Inferior parietal cortex (tissue), 1 donor: ENCODE results near the gene CCNL2.
A peak's percentile ranks its signal among the peaks of the same experiment; 100 is the strongest.
"Not testable (repeated sequence)": the region's sequence is repeated elsewhere in the genome, so short reads cannot be mapped to it uniquely, and the experiment has no call there.

Experiments
- DNase-seq: peaks from one replicate; pipeline ENCODE4 v3.0.0-alpha.2; 2016; ENCODE audit errors: extremely low spot score

The CCNL2 gene

DNA sequence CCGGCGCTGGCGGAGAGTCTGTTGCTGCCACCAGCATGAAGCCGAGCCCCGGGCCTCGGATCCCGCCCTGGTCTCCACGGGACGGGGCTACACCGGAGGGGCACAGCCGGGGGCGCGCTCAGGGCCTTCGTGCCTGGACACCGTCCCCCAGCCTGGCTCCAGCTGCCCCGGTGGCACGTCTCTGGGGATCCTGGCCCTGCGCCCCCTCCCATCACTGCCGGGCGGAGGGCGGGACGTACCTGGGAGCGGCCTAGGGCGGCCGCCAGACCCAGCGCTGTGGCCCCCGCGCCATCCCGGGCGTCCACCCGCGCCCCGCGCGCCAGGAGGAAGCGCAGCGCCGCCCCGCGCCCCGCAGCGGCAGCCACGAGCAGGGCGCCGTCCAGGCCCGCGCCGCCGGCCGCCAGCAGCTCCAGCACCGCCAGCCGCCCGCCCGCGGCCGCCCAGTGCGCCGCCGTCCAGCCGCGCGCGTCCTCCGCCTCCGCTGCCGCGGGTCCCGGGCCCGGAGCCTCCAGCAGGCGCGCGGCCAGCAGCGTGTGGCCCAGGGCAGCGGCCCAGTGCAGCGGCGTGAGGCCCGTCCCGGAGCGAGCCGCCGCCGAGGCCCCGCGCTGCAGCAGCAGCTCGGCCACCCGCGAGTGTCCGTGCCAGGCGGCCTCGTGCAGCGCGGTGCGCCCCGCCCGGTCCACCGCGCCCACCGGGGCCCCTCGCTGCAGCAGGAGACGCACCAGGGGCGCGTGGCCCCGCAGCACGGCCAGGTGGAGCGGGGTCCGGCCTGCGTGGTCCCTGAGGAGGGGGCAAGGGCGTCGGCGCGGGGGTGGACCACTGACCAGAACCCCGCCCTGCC lies 20.9 kb upstream of the CCNL2 start:
- no peak for DNase-seq

DNA sequence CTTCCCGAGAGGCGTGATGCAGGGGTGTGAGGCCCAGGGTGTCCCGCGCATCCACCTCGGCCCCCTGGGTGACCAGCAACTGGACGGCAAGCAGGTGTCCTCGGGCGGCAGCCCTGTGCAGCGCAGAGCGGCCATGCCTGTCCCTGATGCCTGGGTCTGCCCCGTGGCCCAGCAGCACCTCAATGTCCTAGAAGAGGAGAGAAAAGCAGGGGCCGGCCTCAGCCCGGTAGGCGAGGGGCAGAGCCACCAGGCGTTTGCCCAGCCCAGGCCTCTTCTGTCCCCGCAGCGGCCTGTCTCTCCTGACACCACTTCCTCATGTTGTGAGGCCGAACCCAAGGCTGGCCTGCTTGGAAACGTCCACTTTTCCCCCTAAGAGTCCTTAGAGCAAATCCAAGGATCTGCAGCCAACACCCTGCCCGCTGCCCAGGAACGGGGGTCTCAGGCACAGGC lies 20.3 kb upstream of the CCNL2 start:
- no peak for DNase-seq

DNA sequence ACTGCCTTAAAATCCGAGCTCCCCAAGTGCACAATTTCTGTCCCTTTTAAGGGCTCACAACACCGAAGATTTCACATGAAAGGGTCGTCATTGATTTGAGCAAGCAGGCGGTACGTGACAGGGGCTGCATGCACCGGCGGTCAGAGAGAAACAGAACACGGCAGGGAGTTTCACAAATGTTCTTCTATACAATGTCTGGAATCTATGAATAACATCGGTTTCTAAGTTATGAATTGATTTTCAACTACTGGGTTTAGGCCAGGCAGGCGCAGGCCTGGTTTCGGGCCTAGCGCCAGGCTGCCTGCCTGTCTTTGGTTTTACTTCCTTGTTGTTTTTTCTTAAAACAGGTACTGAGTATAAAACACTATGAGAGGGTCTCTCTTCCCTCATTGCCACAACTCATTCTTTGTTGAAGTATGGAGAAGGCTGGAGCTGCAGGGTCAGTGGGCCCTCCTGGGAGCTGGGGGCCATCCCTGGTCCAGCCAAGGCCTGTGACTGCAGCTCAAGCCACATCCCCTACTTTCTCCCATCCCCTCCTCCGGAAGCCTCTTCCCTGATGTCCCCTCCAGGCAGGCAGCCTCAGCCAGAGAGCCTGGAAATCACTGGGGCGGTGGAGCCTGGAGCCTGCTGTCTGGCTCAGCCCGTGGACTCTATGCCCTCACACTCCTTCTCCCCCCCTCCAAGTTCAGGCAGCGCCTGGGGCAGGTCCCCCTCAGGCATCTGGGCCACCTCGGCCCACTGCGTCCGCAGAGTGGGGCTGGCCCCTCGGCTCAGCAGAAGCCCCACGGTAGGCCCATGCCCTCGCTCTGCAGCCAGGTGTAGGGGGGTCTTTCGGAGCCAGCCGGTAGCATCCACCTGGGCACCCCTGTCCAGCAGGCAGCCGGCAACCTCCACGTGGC lies 19.6 kb upstream of the CCNL2 start:
- no peak for DNase-seq

DNA sequence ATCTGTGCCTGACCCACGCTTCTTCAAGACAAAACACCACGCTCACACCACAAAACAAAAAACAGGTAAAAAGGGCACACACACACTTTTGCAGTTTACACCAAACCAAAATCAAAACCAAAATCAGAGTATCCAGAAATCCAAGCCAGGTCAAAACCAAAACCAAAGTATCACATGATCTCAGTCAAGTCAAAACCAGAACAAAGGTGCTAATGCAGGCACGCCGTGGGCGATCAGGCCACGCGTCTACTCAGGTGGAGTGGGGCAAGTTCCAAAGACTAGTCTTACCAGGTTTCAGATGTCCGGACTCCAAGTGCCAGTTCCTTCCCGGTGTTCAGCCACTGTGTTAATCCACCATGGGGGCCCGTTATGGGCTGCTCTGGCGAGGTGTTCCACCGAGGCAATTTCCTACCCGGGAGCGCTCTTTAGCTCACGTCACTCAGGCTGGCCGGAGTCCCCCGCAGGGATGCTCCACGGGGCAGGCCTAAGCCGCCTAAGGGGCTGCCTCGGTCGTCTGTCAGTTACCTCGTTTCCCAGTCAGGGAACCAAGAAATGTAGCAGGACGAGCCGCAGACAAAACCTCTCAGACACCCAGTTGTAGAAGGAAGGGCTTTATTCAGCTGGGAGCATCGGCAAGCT lies 18.8 kb upstream of the CCNL2 start:
- not testable (repeated sequence) for DNase-seq

DNA sequence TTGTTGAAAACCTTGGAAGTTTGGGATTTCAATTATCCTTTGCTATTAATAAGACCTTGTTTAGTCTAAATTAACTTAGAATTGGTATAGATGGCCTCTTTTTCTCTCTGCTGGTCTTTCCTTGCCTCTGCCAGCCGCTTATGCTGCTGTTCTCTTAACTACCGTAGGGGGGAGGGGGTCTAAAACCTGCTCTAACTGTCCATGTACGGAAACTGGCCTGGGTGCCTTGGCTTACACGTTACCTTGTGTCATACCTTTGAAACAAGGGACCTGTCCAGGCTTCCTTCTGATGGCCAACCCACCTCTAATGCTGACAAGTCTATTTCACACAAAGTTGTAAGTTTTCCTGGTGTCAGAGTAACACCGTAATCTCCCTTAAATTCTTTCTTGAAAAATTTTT lies 18.3 kb upstream of the CCNL2 start:
- not testable (repeated sequence) for DNase-seq

DNA sequence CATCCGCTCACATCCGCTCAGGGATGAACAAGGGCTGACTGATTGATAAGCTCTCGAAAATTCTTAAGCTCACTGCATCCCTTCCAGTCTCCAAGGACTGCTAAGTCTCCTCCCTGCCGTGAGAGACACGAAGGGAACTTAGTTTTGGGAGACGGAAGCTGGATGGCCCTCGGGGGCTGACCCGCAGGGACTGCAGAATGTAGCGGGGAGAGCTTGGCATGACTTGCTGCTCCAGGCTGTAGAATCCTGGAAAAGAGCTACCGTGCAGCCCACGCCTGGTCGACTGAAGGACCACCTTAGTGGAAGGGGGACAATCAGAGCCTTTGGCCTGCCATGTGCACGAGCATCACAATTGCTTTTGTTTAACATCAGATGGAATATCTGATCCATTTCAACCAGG lies 16.6 kb upstream of the CCNL2 start:
- no peak for DNase-seq

DNA sequence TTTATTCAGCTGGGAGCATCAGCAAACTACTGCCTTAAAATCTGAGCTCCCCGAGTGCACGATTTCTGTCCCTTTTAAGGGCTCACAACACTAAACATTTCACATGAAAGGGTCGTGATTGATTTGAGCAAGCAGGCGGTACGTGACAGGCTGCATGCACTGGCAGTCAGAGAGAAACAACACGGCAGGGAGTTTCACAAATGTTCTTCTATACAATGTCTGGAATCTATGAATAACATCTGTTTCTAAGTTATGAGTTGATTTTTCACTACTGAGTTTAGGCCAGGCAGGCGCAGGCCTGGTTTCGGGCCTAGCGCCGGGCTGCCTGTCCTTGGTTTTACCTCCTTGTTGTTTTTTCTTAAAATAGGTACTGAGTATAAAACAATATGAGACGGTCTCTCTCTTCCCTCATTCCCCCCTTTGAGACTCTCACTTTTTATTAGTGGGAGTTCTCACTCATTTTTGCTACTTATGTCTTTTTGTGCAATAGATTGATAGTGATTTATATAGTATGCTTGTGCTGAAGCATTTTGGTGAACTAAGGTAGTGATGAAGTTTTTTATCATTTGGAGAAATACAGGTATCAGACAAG lies 13.3 kb upstream of the CCNL2 start:
- not testable (repeated sequence) for DNase-seq

DNA sequence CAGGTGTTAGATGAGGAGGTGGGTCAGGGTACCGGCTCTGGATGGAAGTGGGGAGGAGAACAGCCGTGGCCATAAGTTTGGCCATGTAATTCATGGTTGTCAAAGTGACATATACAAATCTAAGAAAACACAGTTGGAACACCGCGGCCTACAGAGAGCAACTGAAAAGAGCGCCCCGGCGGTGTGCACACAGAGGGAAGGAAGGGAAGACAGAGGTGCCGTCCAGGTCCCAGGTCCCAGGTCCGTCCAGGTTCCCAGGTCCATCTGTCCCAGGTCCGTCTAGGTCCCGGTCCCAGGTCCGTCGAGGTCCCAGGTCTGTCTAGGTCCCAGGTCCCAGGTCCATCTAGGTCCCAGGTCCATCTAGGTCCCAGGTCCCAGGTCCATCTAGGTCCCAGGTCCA lies 12.5 kb upstream of the CCNL2 start:
- no peak for DNase-seq

DNA sequence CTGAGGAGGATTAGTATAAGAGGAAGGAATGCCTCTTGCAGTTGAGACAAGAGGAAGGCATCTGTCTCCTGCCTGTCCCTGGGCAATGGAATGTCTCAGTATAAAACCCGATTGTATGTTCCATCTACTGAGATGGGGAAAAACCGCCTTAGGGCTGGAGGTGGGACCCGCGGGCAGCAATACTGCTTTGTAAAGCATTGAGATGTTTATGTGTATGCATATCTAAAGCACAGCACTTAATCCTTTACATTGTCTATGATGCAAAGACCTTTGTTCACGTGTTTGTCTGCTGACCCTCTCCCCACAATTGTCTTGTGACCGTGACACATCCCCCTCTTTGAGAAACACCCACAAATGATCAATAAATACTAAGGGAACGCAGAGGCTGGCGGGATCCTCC lies 11.1 kb upstream of the CCNL2 start:
- DNase-seq, result not testable (repeated sequence)

DNA sequence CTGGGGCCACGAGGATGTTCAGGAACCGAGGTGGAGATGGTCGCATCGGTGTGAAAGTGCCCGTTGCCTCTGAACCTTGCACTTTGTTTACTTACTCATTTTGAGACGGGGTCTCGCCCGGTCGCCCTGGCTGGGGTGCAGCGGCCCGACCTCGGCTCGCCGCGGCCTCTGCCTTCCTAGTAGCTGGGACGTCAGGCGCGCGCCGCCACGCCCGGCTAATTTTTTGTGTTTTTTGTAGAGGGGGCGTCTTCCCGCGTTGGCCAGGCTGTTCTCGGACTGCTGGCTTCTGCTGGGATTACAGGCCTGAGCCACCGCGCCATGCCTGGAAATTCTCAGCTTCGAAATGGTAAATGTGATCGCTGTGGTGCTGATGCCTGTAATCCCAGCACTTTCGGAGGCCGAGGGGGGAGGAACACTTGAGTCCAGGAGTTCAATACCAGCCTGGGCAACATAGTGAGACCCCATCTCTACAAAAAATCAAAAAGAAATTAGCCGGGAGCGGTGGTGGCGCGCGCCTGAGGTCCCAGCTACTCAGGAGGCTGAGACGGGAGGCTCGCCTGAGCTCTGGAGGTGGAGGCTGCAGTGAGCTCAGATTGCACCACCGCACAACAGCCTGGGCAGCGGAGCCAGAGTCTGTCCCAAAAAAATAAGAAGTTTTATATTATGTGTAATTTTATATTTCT lies 8.6 kb upstream of the CCNL2 start:
- DNase-seq, result no peak

DNA sequence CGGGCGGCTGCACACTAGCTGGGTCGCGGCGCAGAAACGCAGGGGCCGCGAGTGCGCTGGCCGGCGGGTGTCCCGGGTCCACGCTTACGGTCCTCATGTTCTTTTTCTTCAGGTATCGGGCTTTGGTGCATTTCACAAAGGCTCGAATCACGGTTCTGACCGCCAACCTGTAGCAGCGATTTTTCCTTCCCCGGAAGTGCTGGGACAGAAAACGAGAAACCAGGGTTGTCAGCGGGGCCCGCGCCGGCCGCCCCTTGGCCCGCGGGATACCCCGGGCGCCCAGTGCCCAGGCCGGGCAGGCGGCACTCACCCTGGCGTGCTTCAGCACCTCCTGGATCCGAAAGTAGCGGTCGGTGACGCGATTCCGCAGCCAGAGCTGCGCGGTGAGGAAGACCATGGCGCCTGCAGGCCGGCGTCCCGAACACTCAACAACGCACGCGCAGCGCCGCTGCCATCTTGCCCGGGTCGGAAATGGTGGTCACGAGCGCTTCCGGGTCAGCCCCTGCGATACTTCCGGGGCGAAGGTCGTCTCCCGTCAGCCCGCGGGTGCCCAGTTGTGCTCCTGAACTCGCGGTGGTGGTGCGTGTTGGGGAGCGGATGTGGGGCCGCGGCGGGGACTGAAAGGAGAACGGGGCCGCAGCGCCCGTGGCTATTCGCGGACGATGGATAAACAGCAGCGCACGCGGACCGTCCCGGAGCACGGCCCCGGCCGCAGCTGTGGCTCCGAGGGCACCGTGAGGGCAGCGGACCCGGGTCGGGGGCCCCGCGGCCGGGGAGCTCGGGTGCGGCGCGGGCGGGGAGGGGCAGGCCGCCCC lies 7.9 kb upstream of the CCNL2 start, which contains the start of gene MRPL20:
MRPL20 (minus strand) TSS at position 473 of the 815 bp plus-strand sequence; CDS start at position 397, 76 bp downstream.
- DNase-seq, result peak; percentile 97

DNA sequence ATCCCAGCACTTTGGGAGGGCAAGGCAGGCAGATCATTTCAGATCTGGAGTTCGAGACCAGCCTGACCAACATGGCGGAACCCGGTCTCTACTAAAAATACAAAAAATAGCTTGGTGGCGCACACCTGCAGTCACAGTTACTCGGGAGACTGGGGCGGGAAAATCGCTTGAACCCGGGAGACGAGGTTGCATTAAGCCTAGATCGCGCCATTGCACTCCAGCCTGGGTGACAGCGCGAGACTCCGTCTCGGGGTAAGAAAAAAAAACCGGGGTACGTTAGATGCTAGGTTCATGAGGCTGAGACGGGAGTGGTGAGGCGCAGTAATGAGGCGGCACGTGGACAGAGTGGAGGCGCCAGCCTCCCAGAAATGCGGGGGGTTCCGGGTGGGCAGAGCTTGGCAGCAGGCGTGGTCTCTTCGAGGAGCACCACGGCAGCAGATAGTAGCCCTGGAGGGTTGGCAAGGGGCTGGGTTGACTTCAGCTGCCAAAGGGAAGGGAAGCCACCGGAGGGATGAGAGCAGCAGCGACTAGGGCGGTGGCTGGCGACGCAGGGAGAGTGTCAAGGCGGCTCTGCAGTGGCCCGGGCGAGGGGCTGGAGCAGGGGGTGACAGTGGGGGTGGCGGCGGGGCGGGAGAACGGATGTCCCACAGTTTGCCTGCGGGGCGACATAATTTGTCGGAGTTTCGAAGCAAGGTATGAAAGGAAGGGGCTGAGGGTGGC lies 7.1 kb upstream of the CCNL2 start:
- no peak for DNase-seq

DNA sequence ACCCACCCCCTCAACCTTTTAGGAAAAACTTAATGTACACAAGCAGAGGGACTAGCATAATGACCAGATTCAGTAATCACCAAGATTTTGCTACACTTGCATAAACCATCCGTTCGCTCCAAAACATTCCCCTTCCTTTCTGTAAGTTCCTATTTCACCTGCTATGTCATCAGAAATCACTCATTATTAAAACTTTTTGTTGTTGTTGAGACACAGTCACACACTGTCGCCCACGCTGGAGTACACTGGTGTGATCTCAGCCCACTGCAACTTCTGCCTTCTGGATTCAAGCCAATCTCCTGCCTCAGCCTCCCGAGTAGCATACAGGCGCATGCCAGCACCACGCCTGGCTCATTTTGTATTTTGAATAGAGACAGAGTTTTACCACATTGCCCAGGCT lies 4.5 kb upstream of the CCNL2 start:
- no peak for DNase-seq

DNA sequence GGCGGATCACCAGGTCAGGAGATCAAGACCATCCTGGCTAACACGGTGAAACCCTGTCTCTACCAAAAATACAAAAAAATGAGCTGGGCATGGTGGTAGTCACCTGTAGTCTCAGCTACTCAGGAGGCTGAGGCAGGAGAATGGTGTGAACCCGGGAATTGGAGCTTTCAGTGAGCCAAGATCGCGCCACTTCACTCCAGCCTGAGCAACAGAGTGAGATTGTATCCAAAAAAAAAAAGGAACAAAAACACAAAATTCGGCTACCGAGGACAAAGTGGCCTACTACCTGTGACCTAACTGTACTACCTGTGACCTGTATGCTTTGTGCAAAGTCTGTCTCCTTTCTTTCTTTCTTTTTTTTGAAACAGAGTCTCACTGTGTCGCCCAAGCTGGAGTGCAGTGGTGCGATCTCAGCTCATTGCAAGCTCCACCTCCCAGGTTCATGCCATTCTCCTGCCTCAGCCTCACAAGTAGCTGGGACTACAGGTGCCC lies 3.8 kb upstream of the CCNL2 start:
- DNase-seq, result not testable (repeated sequence)

DNA sequence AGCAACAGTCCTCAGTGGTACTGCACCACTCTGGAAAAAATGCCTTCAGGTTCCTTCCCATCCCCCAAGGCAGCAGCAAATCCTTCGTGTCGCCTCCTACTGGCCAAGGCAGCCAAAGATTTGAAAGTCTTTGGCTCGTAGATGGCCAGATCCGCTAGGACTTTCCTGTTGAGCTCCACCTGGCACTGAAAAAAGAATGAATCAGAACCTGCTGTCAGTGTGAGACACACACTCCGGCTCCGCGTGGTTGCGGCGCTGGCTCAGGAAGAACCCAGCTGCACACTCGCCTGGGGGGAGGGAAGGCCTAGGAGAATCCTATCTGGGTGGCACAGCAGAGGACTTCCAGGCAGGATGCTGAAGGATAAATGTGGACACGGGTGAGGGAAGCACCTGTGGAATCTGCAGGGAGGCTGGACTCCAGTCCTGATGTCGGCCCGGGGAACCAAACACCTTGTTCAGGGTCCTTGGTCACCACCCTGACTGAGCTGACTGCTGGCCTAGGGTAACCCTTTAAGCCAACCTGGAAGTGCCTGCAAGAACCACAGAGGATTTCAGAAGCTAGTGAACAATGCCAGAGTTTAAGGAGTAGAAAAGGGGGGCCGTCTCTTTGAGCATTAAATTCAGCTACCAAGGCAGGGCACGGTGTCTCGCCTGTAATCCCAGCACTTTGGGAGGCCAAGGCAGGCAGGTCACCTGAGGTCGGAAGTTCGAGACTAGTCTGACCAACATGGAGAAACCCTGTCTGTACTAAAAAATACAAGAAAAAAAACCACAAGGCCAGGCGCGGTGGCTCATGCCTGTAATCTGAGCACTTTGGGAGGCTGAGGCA lies 3.2 kb upstream of the CCNL2 start:
- DNase-seq, result no peak

DNA sequence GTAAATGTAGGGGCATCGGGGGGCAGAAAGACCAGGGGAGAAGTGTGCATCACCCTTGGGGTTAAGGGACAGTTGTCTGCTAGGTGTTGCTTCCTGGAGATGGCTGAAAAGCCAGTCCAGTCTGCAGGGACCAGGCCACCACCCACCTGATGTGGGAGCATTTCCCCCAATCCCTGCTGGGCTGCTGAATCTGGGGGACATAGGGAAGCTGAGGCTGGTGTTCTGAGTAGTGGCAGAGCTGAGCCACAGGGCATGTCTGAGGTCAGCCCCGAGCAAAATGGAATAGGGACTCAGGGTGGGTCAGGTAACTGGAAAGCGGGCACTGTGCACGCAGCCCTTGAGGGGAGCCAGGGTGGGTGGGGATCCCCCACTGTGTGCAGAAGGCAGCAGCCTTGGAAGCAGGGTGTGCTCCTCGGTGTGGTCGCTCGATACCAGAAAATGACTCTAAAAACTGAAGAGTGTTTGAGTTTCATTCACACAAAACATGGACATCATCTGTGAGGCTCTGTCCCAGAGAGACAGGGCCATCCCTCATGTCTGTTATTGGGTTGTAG lies 2.4 kb upstream of the CCNL2 start:
- DNase-seq, result no peak

DNA sequence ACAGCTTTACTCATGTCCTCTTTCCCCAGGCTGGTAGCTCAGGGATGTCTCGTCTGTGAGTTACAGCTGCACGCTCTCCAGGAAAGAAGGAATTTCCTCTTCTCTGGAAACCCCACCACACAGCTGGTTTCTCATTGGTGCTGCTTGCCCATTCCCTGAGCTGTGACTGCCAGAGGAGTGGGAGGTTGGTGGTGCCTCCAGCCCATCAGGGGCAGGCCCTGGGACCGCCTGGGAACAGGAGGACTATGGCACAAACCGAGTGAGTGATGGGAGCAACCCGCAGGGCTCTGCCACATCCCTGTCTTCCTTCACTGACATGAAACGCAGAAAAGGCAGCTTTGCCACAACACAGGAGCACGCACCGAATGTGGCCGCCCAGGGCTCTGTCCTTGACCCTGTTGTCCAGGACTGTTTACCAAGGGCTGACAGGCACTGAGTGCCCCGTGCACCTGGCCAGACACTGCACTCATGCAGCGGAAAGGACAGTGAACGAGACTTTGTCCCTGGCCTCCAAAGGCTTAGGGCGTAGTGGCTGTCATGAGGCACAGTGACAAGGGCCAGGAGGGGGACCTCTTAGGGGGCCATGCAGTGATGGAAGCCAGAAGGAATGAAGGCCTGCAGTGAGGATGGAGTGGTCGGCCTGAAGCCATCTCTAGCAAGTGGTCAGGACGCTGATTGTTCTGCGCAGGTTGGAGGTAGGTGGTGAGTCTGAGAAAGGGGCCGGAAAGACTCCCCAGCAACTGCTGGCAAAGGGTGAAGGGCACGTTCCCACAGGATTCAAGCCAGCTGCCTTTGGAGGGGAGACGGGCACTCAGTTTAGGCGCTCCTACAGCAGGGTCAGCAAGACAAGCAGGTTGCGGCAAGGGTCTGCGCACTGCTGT lies 1.7 kb upstream of the CCNL2 start:
- no peak for DNase-seq
